GM10847 (cell line): ENCODE results near the gene MYRF.

ENCODE experiments used
- POLR2A ChIP-seq: IDR thresholded peaks from 2 replicates; pipeline ENCODE4 v1.6.1; 2011; ENCODE audit not compliant: insufficient read length; ENCODE audit errors: extremely low read depth

The MYRF gene

DNA sequence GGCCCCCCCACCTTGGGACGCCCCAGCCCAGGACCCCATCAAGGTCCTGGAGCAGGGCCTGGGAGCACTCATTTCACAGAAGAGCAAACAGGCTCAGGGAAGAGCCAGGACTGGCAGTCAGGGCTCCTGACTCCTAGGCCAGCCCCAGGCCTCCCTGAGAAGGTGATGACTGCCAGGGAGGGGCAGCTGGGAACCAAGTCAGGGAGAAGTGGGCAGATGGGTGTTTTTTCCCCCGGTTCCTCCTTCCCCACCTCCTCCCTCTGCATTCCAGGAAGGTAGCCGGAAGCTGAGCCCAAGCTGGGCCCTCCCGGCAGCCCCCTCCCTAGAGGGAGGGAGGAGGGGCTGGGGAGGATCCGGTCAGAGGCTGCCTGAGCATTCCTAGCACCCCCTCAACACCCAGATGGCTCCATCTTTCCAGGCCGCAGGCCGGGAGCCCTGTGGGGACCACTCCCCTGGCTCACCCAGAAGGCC lies 19.6 kb downstream of the MYRF start:
- no peak for TF ChIP-seq POLR2A

DNA sequence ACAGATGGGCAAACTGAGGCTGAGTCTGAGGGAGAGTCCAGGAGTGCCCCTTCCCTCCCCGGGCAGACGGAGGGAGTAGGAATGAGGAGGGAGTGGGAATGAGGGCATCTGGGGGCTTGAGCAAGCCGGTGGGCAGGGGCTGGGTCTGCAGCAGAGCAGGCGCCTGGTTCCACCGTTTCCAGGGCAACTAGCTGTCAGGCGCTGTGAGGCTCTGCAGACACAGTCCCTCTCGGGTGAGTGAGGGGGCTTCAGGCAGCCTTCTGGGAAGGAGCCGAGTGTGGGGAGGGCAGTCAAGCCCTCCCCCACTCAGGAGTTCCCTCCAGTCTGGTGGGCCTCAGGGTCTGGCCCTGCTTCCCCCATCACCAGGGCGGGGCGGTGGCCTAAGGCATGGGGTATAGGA lies 20.9 kb downstream of the MYRF start:
- TF ChIP-seq POLR2A, result no peak

DNA sequence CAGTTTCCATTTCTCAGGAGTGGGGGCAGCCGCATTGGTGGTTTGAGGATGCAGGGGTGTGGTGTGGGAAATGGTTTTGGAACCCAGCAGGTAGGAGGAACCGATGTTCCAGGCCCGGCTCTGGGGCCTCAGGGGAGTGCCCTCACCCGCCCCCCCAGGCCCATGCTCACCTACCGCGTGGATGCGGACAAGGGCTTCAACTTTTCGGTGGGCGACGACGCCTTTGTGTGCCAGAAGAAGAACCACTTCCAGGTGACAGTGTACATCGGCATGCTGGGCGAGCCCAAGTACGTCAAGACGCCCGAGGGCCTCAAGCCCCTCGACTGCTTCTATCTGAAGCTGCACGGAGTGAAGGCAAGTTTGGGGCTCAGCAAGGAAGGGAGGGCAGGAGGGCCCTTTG lies 21.4 kb downstream of the MYRF start:
- no peak for TF ChIP-seq POLR2A

DNA sequence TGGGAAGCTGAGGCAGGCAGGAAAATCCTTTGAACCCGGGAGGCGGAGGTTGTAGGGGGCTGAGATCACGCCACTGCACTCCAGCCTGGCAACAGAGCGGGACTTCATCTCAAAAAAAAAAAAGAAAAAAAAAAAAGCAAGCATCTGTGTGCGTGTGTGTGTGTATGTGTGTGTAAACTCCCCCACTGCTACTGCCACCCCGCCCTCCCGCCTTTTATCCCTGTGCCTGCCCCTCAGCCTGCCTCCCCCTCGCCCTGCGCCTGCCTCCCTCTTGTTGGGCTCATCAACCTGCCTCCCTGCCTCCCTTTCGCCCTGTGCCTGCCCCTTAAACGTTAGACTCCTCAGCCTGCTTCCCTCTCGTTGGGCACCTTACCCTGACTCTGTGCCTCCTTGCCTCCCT lies 22.0 kb downstream of the MYRF start:
- TF ChIP-seq POLR2A, result no peak

DNA sequence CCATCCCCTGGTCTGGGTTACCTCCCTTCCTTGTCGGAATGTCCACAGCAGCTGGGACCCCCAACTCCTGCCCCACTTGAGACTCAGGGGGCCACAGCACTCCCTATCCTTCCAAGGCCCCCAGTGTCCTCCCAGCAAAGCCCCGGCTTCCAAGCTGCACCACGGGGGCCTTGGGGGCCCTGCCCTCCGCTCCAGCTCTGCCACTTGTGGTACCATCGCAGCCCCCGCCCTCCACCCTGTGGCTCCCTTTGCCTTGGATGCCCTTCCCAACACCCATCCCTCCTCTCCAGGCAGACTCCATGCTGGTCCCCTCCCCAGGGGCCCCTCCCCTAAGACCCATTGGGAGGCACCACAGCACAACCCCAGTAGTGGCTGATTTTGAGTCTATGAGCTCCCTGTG lies 22.7 kb downstream of the MYRF start:
- no peak for TF ChIP-seq POLR2A

GRCh38 chr11:61775606-61776554 lies 23.4 kb downstream of the MYRF start:
- no peak for TF ChIP-seq POLR2A

DNA sequence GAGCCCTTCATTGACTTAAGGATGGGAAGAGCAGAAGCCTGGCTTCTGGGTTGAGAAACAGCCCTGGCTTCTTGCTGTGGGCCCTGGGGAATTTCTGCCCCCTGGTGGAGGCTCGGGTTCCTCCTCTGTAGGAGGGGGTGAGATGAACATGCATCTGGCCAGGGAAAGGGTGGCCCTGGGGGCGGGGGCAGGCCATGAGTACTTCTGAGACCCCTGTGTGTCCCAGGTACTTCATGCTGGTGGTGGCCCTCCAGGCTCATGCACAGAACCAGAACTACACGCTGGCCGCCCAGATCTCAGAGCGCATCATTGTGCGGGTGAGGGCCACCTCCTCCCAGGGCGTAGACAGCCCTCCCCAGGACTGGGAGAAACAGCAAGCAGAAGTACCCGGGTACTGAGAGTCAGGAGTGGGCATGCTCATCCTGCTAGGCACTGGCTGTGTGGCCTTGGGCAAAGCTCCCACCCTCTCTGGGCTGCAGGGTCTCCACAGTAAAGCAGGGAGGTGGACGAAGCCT lies 24.2 kb downstream of the MYRF start:
- no peak for TF ChIP-seq POLR2A

DNA sequence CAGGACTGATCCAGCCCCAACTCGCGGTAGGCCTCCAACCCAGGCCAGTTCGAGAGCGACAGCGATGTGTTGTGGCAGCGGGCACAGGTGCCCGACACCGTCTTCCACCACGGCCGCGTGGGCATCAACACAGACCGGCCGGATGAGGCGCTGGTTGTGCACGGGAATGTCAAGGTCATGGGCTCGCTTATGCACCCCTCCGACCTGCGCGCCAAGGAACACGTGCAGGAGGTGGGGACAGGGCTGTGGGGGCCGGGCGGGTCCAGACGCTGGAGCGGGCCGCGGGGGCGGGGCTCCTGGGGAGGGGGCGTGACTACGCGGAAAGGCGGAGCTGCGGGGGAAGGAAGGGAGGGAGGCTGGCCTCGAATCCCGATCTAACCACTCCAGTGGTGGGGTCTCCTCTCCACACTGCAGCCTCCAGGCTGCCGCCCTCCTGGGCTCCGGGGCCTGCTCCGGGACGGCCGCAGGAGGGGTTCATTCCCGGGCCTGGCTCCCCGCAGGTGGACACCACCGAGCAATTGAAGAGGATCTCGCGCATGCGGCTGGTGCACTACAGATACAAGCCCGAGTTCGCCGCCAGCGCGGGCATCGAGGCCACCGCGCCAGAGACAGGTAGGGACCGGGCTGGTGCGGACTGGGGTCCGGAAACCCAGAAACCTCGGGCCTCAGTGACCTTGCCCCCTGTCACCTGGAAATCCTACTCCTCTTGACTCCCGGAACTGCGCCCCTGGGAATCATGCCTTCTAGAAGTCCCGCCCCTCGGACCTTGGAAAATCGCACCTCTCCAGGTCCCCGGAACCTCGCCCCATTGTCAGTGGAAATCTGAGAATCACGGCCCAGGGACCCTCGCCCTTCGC lies 25.0 kb downstream of the MYRF start:
- TF ChIP-seq POLR2A, result no peak

DNA sequence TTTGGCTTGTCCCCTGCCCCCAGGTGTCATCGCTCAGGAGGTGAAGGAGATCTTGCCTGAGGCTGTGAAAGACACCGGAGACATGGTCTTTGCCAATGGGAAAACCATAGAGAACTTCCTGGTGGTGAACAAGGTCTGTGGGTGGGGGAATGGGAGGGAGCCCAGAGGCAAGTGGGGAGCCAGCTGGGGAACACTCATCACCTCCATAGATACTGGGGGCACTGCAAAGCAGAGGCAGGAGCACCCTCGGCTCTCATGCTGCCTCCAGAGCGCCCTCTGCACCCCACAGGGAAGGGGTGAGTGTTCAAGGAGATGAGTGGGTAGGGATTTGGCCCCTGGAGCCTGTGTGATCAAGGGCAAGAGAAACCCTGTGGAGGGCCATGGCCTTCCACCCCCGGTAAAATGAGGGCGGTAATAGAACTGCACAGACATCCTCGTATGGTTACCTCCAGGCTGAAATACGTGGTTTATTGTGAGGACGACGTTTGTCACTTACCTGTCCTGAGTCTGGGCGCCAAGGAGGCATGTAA lies 26.0 kb downstream of the MYRF start:
- TF ChIP-seq POLR2A, result no peak

- no peak for TF ChIP-seq POLR2A
These were observed 26.6 kb downstream of the MYRF start for GRCh38 chr11:61778920-61779650.

- TF ChIP-seq POLR2A, result no peak
These were observed 27.5 kb downstream of the MYRF start for GRCh38 chr11:61779666-61780525.

DNA sequence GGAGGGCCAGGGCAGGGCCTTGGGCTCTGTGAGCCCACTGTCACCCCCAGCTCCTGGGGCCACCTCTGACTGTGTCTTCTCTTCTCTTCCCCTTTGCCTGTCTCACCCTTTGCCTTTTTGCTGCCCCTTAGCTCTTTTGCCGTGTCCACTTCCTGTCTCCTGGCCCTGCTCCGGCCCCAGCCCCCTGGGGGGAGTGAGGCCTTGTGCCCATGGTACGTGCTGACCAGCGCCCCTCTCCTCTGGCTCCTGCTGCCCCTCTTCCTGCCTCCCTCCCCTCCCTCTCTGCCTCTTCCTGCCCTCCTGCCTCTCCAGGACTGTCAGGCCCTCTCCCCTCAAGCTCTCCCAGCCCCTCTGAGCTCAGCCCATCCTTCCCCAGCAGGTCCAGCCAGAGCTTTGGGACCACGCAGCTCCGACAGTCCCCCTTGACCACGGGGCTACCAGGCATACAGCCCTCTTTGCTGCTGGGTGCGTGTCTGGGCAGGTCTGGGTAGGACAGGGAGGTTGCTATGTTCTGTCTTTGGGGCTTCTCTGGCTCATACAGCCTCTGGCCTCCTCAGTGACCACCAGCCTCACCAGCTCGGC lies 28.2 kb downstream of the MYRF start:
- TF ChIP-seq POLR2A, result no peak

DNA sequence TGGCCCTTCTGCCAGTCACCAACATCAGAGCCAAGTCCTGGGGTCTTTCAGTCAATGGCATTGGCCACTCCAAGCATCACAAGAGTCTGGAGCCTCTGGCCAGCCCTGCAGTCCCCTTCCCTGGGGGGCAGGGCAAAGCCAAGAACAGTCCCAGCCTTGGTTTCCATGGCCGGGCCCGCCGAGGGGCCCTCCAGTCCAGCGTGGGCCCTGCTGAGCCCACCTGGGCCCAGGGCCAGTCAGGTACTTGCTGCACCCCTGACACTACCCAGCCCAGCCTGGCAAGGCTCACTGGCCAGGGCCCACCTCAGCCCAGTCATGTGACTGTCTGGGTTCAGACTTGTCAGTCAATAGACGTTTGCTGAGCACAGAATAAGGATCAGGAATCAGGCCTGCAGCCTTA lies 29.1 kb downstream of the MYRF start:
- TF ChIP-seq POLR2A, result no peak
